ENCODE data around the gene MAP4.

GRCh38 chr3:47971081-47971480 is 45.1 kb downstream of the MAP4 start:
- TF ChIP-seq OSR1 (CRISPR knock-in tag; IDR thresholded peaks at IDR 0.05) (no peak), TOX (CRISPR knock-in tag; IDR thresholded peaks at IDR 0.05; ENCODE audit: borderline replicate concordance) (no peak)
